H1 (cell line): ENCODE data around the gene DOHH. TPM values are rescaled to one million over a fixed set of nuclear protein-coding genes. Genes with fewer than 3 reads are reported as not detected.
A peak's percentile ranks its signal among the peaks of the same experiment; 100 is the strongest.

Experiments used
- CTCF ChIA-PET: fragments of 300-600 bp; sonication (Branson Sonifier 250); formaldehyde crosslinking; loops from one replicate; lab custom pipeline; 2021; ENCODE audit not compliant: partially characterized antibody; lab: Charles Lee
- POLR2A ChIA-PET: fragments of 300-600 bp; sonication (Branson Sonifier 250); formaldehyde crosslinking; loops from one replicate; lab custom pipeline; 2021; ENCODE audit warnings: inconsistent platforms; ENCODE audit not compliant: partially characterized antibody; lab: Charles Lee
- DNase-seq, 2 experiments: peaks; one replicate each; pipeline versions ENCODE4 v3.0.0 to v3.0.0-alpha.2; 2010 to 2022; ENCODE audit warnings: low spot score in 2 of 2, low read depth in 1 of 2, mixed read lengths in 1 of 2
- FAIRE-seq: peaks from 2 replicates; lab custom pipeline; 2011; peaks lifted over from hg19 to GRCh38; lab: Jason Lieb, UNC
- H2AFZ ChIP-seq: 2 replicates; pipeline ENCODE4 v1.8.1; 2012; ENCODE audit warnings: low read length, inconsistent platforms
- H2AK5ac ChIP-seq: 2 replicates; pipeline ENCODE4 v1.6.1; 2013; ENCODE audit warnings: low read depth, low read length
- H2BK120ac ChIP-seq: replicated peaks from 2 replicates; pipeline ENCODE3; 2013; ENCODE audit warnings: low read depth, low read length, inconsistent platforms
- H2BK12ac ChIP-seq: 2 replicates; pipeline ENCODE4 v1.6.1; 2013; ENCODE audit warnings: low read depth, low read length
- H2BK15ac ChIP-seq: 2 replicates; pipeline ENCODE4 v1.6.1; 2013; ENCODE audit warnings: low read length
- H2BK20ac ChIP-seq: 2 replicates; pipeline ENCODE4 v1.6.1; 2013; ENCODE audit warnings: low read length
- H2BK5ac ChIP-seq: 2 replicates; pipeline ENCODE4 v1.6.1; 2013; ENCODE audit warnings: low read depth, low read length
- H3K14ac ChIP-seq: 2 replicates; pipeline ENCODE4 v1.6.1; 2013; ENCODE audit warnings: inconsistent platforms; ENCODE audit not compliant: insufficient read length
- H3K18ac ChIP-seq: 2 replicates; pipeline ENCODE4 v1.6.1; 2013; ENCODE audit warnings: low read length; ENCODE audit errors: extremely low read depth
- H3K23ac ChIP-seq: 2 replicates; pipeline ENCODE4 v1.6.1; 2013; ENCODE audit warnings: inconsistent platforms; ENCODE audit not compliant: insufficient read length
- H3K23me2 ChIP-seq: 2 replicates; pipeline ENCODE4 v1.6.1; 2013; ENCODE audit warnings: low read depth, low read length
- H3K27ac ChIP-seq: 2 replicates; pipeline ENCODE4 v1.6.1; 2011; ENCODE audit warnings: low read depth, low read length, inconsistent platforms
- H3K27me3 ChIP-seq, 4 experiments: replicated peaks in 1 of 4; 1 replicate in 1 of 4; 2 replicates in 3 of 4; pipeline versions ENCODE4 v1.6.1 to v1.8.1; 2011 to 2013; ENCODE audit warnings: low read length in 3 of 4, mild to moderate bottlenecking in 3 of 4, inconsistent platforms in 2 of 4, mixed read lengths in 2 of 4, moderate library complexity in 1 of 4; ENCODE audit not compliant: control insufficient read depth in 3 of 4, insufficient read depth in 3 of 4; ENCODE audit errors: extremely low read depth in 1 of 4
- H3K36me3 ChIP-seq, 4 experiments: 2 replicates each; pipeline versions ENCODE4 v1.6.1 to v1.8.1; 2011 to 2013; ENCODE audit warnings: mild to moderate bottlenecking in 4 of 4, low read length in 3 of 4, moderate library complexity in 2 of 4, control low read depth in 1 of 4, inconsistent platforms in 1 of 4; ENCODE audit not compliant: insufficient read depth in 4 of 4, control insufficient read depth in 2 of 4
- H3K4ac ChIP-seq: replicated peaks from 2 replicates; pipeline ENCODE3; 2013; ENCODE audit warnings: low read length, low read depth, mixed read lengths, inconsistent platforms; ENCODE audit not compliant: insufficient read length
- H3K4me1 ChIP-seq, 4 experiments: replicated peaks in 1 of 4; 1 replicate in 1 of 4; 2 replicates in 3 of 4; pipeline versions ENCODE4 v1.6.1 to v1.8.1; 2011 to 2013; ENCODE audit warnings: low read length in 3 of 4, inconsistent platforms in 2 of 4, mixed read lengths in 1 of 4; ENCODE audit not compliant: insufficient read depth in 4 of 4, control insufficient read depth in 3 of 4
- H3K4me2 ChIP-seq, 2 experiments: 2 replicates each; pipeline versions ENCODE4 v1.6.1 to v1.8.1; 2011 to 2013; ENCODE audit warnings: low read depth in 2 of 2, low read length in 2 of 2, control low read depth in 1 of 2, inconsistent platforms in 1 of 2, mild to moderate bottlenecking in 1 of 2; ENCODE audit not compliant: insufficient read depth in 1 of 2
- H3K4me3 ChIP-seq, 4 experiments: fragments of 200-600, 300-600 bp in 1 of 4; sonication (generic), shearing (Covaris generic), sonication (Bioruptor Twin) in 1 of 4; 2 replicates each; pipeline versions ENCODE4 v1.5.1 to v1.8.1; 2011 to 2016; ENCODE audit warnings: low read length in 4 of 4, low read depth in 3 of 4, control low read depth in 2 of 4, inconsistent platforms in 2 of 4, mild to moderate bottlenecking in 2 of 4, mixed read lengths in 1 of 4, moderate library complexity in 1 of 4; ENCODE audit not compliant: insufficient read depth in 2 of 4; ENCODE audit errors: extremely low read depth in 1 of 4
- H3K56ac ChIP-seq: replicated peaks from 2 replicates; pipeline ENCODE3; 2013; ENCODE audit warnings: low read depth, mild to moderate bottlenecking, mixed read lengths, low read length, inconsistent platforms; ENCODE audit not compliant: insufficient read length
- H3K79me1 ChIP-seq: 2 replicates; pipeline ENCODE4 v1.6.1; 2013; ENCODE audit warnings: low read depth, low read length, control low read depth
- H3K79me2 ChIP-seq, 2 experiments: 2 replicates each; pipeline versions ENCODE4 v1.6.1 to v1.8.1; 2012 to 2013; ENCODE audit warnings: low read length in 2 of 2, mild to moderate bottlenecking in 2 of 2, inconsistent platforms in 1 of 2; ENCODE audit not compliant: insufficient read depth in 2 of 2, control insufficient read depth in 1 of 2
- H3K9ac ChIP-seq, 4 experiments: replicated peaks in 1 of 4; 1 replicate in 1 of 4; 2 replicates in 3 of 4; pipeline versions ENCODE4 v1.6.1 to v1.8.1; 2011 to 2013; ENCODE audit warnings: low read depth in 3 of 4, low read length in 3 of 4, control low read depth in 2 of 4, mild to moderate bottlenecking in 2 of 4, moderate library complexity in 2 of 4, inconsistent platforms in 1 of 4; ENCODE audit errors: extremely low read depth in 1 of 4
- H3K9me3 ChIP-seq, 2 experiments: 2 replicates each; pipeline versions ENCODE4 v1.6.1 to v1.8.1; 2012 to 2013; ENCODE audit warnings: mild to moderate bottlenecking in 2 of 2, moderate library complexity in 2 of 2, control low read depth in 1 of 2, inconsistent platforms in 1 of 2, low read depth in 1 of 2, low read length in 1 of 2, mixed read lengths in 1 of 2; ENCODE audit not compliant: insufficient read depth in 2 of 2
- H4K20me1 ChIP-seq, 2 experiments: replicated peaks in 1 of 2; 2 replicates each; pipeline versions ENCODE3 to v1.8.1; 2011 to 2013; ENCODE audit warnings: inconsistent platforms in 2 of 2, low read length in 2 of 2, mild to moderate bottlenecking in 1 of 2; ENCODE audit not compliant: insufficient read depth in 2 of 2, control insufficient read depth in 1 of 2
- H4K5ac ChIP-seq: 2 replicates; pipeline ENCODE4 v1.6.1; 2013; ENCODE audit warnings: low read length, low read depth, mixed read lengths, inconsistent platforms; ENCODE audit not compliant: insufficient read length
- H4K8ac ChIP-seq: 2 replicates; pipeline ENCODE4 v1.8.0; 2013; ENCODE audit warnings: mild to moderate bottlenecking, moderate library complexity, low read length, inconsistent platforms; ENCODE audit not compliant: insufficient read depth; ENCODE audit errors: extremely low read depth
- H4K91ac ChIP-seq: replicated peaks from 2 replicates; pipeline ENCODE3; 2013; ENCODE audit warnings: low read length, mixed read lengths, inconsistent platforms; ENCODE audit not compliant: insufficient read length
- KDM1A ChIP-seq: fragments of 200-600, 300-600 bp; sonication (generic); IDR thresholded peaks from 2 replicates; pipeline ENCODE4 v1.7.1; 2016; ENCODE audit warnings: mild to moderate bottlenecking, low read length, borderline replicate concordance
- NRF1 ChIP-seq: IDR thresholded peaks from 2 replicates; pipeline ENCODE4 v1.6.1; 2011; ENCODE audit warnings: mild to moderate bottlenecking, low read depth, low read length, improper control_type of control experiment
- WGBS, 2 experiments: shearing (Covaris generic) in 1 of 2; methylation state at CpG; one replicate each; pipeline versions ENCODE4 v1.1.6 to v1.1.7; 2013 to 2015; ENCODE audit warnings: low lambda C conversion rate in 2 of 2, mixed read lengths in 2 of 2, inconsistent platforms in 1 of 2, low coverage in 1 of 2, missing lambda C conversion rate in 1 of 2; ENCODE audit not compliant: insufficient replicate concordance in 2 of 2, insufficient coverage in 1 of 2, insufficient read length in 1 of 2; ENCODE audit errors: extremely low coverage in 1 of 2, missing lambda C conversion rate in 1 of 2; 5-methylcytosine and 5-hydroxymethylcytosine counted together
- polyA plus RNA-seq, 7 experiments: library from polyadenylated mRNA; depleted of rRNA in 3 of 7; stranded (reverse) in 5 of 7; unstranded in 2 of 7; fragments of >200 nt in 5 of 7; fragments of 200-250 nt in 2 of 7; gene quantifications; 1 replicate in 5 of 7; 2 replicates in 1 of 7; 4 replicates in 1 of 7; pipeline versions ENCODE4 v1.2.1 to v1.2.3, GENCODE V29; 2011 to 2013; ENCODE audit warnings: missing spikeins in 2 of 7, mixed read lengths in 2 of 7
- total RNA-seq: library from RNA; stranded (reverse); fragmentation: NEBNext Ultra II Directional; extraction: Animal tissue kit (Norgen Biotek cat#: 25700); gene quantifications from 2 replicates; pipeline ENCODE4 v1.2.1, GENCODE V29; 2021

DOHH gene
- total and polyA plus RNA-seq, 2 of the 8 experiments (the other 6 are each of a cell fraction or from before 2014, with no cell fraction given): 7.3 to 17.7 TPM

DNA sequence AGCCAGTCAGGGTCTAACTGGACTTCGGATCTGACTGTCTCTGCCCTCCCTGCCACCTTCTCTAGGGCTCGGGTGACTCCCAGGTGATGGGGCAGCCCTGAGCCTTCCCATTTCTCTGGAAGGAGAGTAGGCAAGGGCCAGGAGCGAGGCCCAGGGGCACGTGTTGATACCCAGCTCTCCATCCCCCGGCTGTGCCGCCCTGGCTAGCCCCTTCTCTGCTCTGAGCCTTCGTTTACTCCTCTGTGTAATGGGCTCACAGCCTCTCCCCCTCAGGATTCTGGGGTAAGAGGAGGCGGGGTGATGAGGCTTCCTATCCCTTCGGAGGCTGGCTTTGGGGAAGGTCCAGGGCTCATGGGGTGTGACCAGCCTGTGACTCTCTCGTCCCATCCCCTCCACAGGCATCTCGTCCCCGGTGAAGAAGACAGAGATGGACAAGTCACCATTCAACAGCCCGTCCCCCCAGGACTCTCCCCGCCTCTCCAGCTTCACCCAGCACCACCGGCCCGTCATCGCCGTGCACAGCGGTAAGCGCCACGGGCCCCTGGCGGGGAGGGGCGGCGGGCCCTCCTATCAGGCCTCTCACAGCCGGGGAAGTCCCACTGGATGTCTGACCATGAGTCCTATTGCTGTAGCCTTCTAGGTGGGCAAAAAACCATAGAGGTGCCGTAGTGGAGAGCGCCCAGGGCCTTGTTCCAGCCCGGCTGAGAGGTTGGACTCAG lies 51.7 kb downstream of the DOHH start:
- Histone ChIP-seq H3K27ac (no peak overlapping the region), H2BK12ac (no peak overlapping the region), H3K79me1 (no peaks in the 10 kb centered on the region), H2BK5ac (no peak overlapping the region), H3K23me2 (peaks cover 2% of the 10 kb centered on the region; the same call in 1 of the 2 replicates), H3K4me2 (no peak overlapping the region), H2AK5ac (no peak overlapping the region), H3K36me3 (no peaks in the 10 kb centered on the region), H2BK120ac (no peak overlapping the region), H3K79me2 (no peaks in the 10 kb centered on the region), H4K5ac (no peak overlapping the region), H4K91ac (no peak overlapping the region), H3K9me3 (no peaks in the 10 kb centered on the region), H4K8ac (no peak overlapping the region), H3K18ac (no peak overlapping the region), H2BK20ac (no peak overlapping the region), H3K9ac (no peak overlapping the region), H3K4me1 (peaks cover 2 to 11% (median 7%) of the 10 kb centered on the region in 4 experiments), H2BK15ac (no peak overlapping the region), H4K20me1 (peaks cover 0 to 5% of the 10 kb centered on the region in 2 experiments), H3K4me3 (no peak overlapping the region), H3K14ac (no peak overlapping the region), H3K23ac (no peak overlapping the region), H2AFZ (no peak overlapping the region), H3K27me3 (no peaks in the 10 kb centered on the region), H3K4ac (no peak overlapping the region), H3K56ac (no peak overlapping the region)
- no peak for DNase-seq
- WGBS, 2 experiments: 88% methylated on average over 27 of the region's 28 CpGs; no CpG with 5 or more reads in 1 of the 2 experiments
- ChIA-PET CTCF (interaction anchor here (0.6 to 5.9 kb wide), 3 partner anchors 18 to 151 kb away, joined by 4 to 66 read pairs (median 24); no protein-coding TSS in a partner anchor), POLR2A (interaction anchor here (0.6 kb wide), 1 partner anchor 34 kb away, joined by 5 read pairs; no protein-coding TSS in a partner anchor)
- TF ChIP-seq KDM1A (0 out of 2 replicates have a peak, but pooled peaks have one; percentile 63), NRF1 (no peak)
- no peak for FAIRE-seq
